CD14-positive monocyte (primary cell): ENCODE measurements around the gene PLA2G4A. TPM values are rescaled to one million over a fixed set of nuclear protein-coding genes. Genes with fewer than 3 reads are reported as not detected.

Experiments
- DNase-seq, 3 donors: peaks; one replicate each; pipeline ENCODE4 v3.0.0-alpha.2; 2011 to 2022
- H2AFZ ChIP-seq: 2 replicates; pipeline ENCODE4 v1.6.0; 2012; ENCODE audit warnings: mild to moderate bottlenecking, low read depth, low read length, inconsistent platforms; ENCODE audit not compliant: insufficient read depth, poor library complexity, severe bottlenecking
- H3K27ac ChIP-seq, 2 donors: 1 replicate in 1 of 2; 2 replicates in 1 of 2; pipeline ENCODE4 v1.5.1; 2012 to 2013; ENCODE audit warnings: low read length in 2 of 2, control low read depth in 1 of 2, inconsistent platforms in 1 of 2, low read depth in 1 of 2, mild to moderate bottlenecking in 1 of 2
- H3K27me3 ChIP-seq, 2 donors: one replicate each; pipeline versions ENCODE4 v1.6.0 to v1.6.1; 2011 to 2013; ENCODE audit warnings: low read length in 2 of 2; ENCODE audit not compliant: control insufficient read depth in 2 of 2, insufficient read depth in 2 of 2
- H3K36me3 ChIP-seq, 2 donors: replicated peaks in 1 of 2; 1 replicate in 1 of 2; 2 replicates in 1 of 2; pipeline versions ENCODE4 v1.5.1 to v1.6.1; 2012 to 2013; ENCODE audit warnings: low read length in 2 of 2, control low read depth in 1 of 2, inconsistent platforms in 1 of 2, mild to moderate bottlenecking in 1 of 2; ENCODE audit not compliant: insufficient read depth in 2 of 2, control insufficient read depth in 1 of 2
- H3K4me1 ChIP-seq, 2 donors: 1 replicate in 1 of 2; 2 replicates in 1 of 2; pipeline versions ENCODE4 v1.5.1 to v1.6.1; 2012 to 2013; ENCODE audit warnings: low read length in 2 of 2, control low read depth in 1 of 2, inconsistent platforms in 1 of 2, mild to moderate bottlenecking in 1 of 2, moderate library complexity in 1 of 2; ENCODE audit not compliant: insufficient read depth in 2 of 2, control insufficient read depth in 1 of 2
- H3K4me2 ChIP-seq: replicated peaks from 2 replicates; pipeline ENCODE3; 2012; ENCODE audit warnings: low read length, moderate library complexity, mild to moderate bottlenecking; ENCODE audit not compliant: poor library complexity, severe bottlenecking; ENCODE audit errors: extremely low read depth
- H3K4me3 ChIP-seq, 3 experiments: fragments of 200-600 bp in 1 of 3; sonication (generic) in 1 of 3; replicated peaks in 1 of 3; 1 replicate in 2 of 3; 2 replicates in 1 of 3; pipeline ENCODE4 v1.5.1; 2011 to 2013; ENCODE audit warnings: low read length in 3 of 3, mild to moderate bottlenecking in 3 of 3, control low read depth in 2 of 3, low read depth in 2 of 3, inconsistent platforms in 1 of 3, moderate library complexity in 1 of 3
- H3K79me2 ChIP-seq: 2 replicates; pipeline ENCODE4 v1.6.0; 2012; ENCODE audit warnings: mild to moderate bottlenecking, control low read depth, inconsistent platforms, low read length, moderate library complexity; ENCODE audit not compliant: insufficient read depth
- H3K9ac ChIP-seq: 2 replicates; pipeline ENCODE4 v1.6.0; 2017; ENCODE audit warnings: low read length, mild to moderate bottlenecking; ENCODE audit not compliant: insufficient read depth, poor library complexity, severe bottlenecking
- H3K9me3 ChIP-seq, 2 donors: replicated peaks in 1 of 2; 1 replicate in 1 of 2; 2 replicates in 1 of 2; pipeline versions ENCODE4 v1.5.1 to v1.6.1; 2012 to 2013; ENCODE audit warnings: low read length in 2 of 2, control low read depth in 1 of 2; ENCODE audit not compliant: control insufficient read depth in 1 of 2, insufficient read depth in 1 of 2
- H4K20me1 ChIP-seq: 2 replicates; pipeline ENCODE4 v1.6.0; 2012; ENCODE audit warnings: mild to moderate bottlenecking, low read length, control low read depth, moderate library complexity; ENCODE audit not compliant: insufficient read depth
- H3K27ac Mint-ChIP-seq, 7 donors: one replicate each; pipeline ENCODE4 v1.8.0; 2020; ENCODE audit warnings: mild to moderate bottlenecking in 7 of 7, mixed read lengths in 7 of 7, moderate library complexity in 6 of 7, inconsistent platforms in 2 of 7
- H3K27me3 Mint-ChIP-seq, 3 donors: one replicate each; pipeline ENCODE4 v1.8.0; 2021 to 2022; ENCODE audit warnings: low read depth in 3 of 3, mild to moderate bottlenecking in 3 of 3, mixed read lengths in 3 of 3, moderate library complexity in 3 of 3, inconsistent platforms in 1 of 3
- H3K36me3 Mint-ChIP-seq, 2 donors: one replicate each; pipeline ENCODE4 v1.8.0; 2020; ENCODE audit warnings: mixed read lengths in 2 of 2, inconsistent platforms in 1 of 2, mild to moderate bottlenecking in 1 of 2
- H3K4me1 Mint-ChIP-seq: one replicate; pipeline ENCODE4 v1.8.0; 2020; ENCODE audit warnings: mild to moderate bottlenecking, mixed read lengths
- H3K4me3 Mint-ChIP-seq, 2 donors: one replicate each; pipeline ENCODE4 v1.8.0; 2020; ENCODE audit warnings: mild to moderate bottlenecking in 2 of 2, mixed read lengths in 2 of 2, moderate library complexity in 1 of 2
- H3K9me3 Mint-ChIP-seq, 7 donors: one replicate each; pipeline ENCODE4 v1.8.0; 2020 to 2022; ENCODE audit warnings: mixed read lengths in 7 of 7, mild to moderate bottlenecking in 6 of 7, moderate library complexity in 6 of 7, inconsistent platforms in 2 of 7
- CTCF ChIP-seq: fragments of 200-600 bp; IDR thresholded peaks from one replicate; pipeline ENCODE4 v1.8.0; 2022; ENCODE audit warnings: antibody characterized with exemption, mild to moderate bottlenecking
- WGBS: methylation state at CpG from one replicate; pipeline ENCODE4 v1.1.5; 2013; ENCODE audit warnings: missing lambda C conversion rate; ENCODE audit not compliant: insufficient coverage; 5-methylcytosine and 5-hydroxymethylcytosine counted together
- intact Hi-C, 2 donors: fragments of 100-400 bp; cut with micrococcal nuclease; formaldehyde crosslinking; loops; one replicate each; pipeline versions ENCODE4 v1.15.0 to v1.15.1; 2023
- polyA plus RNA-seq, 3 donors: library from polyadenylated mRNA; depleted of rRNA in 1 of 3; unstranded in 2 of 3; stranded (reverse) in 1 of 3; fragments of 300-500 nt in 2 of 3; fragments of >200 nt in 1 of 3; fragmentation: Illumina TruSeq in 2 of 3; gene quantifications; 1 replicate in 2 of 3; 2 replicates in 1 of 3; pipeline ENCODE4 v1.2.3, GENCODE V29; 2012 to 2021

PLA2G4A gene
- polyA plus RNA-seq, 3 donors: 1.4 to 4.5 (median 4.1) TPM

- Histone ChIP-seq H3K27me3 (no peaks in the 10 kb centered on the region), H3K36me3 (peaks cover 25 to 75% of the 10 kb centered on the region in 2 donors), H3K4me3 (no peak overlapping the region), H2AFZ (no peak overlapping the region), H3K27ac (no peak overlapping the region), H3K9me3 (no peaks in the 10 kb centered on the region), H3K79me2 (no peaks in the 10 kb centered on the region), H3K4me1 (no peaks in the 10 kb centered on the region), H3K4me2 (no peak overlapping the region), H3K9ac (no peak overlapping the region), H4K20me1 (peaks cover 10% of the 10 kb centered on the region)
- Mint-ChIP-seq H3K9me3 (no peaks in the 10 kb centered on the region), H3K4me3 (no peak overlapping the region), H3K27ac (peak overlapping the region in 1 of 7 donors; percentile 23), H3K27me3 (no peaks in the 10 kb centered on the region), H3K36me3 (peaks cover 42 to 63% of the 10 kb centered on the region in 2 donors), H3K4me1 (peaks cover 7% of the 10 kb centered on the region)
- TF ChIP-seq CTCF: no peak
- no peak for DNase-seq
- intact Hi-C loops: no loop called here
- no CpG with 5 or more reads among the region's 1 CpG for WGBS
Observed at GRCh38 chr1:186896211-186896610, 67.5 kb downstream of the PLA2G4A start.

GRCh38 chr1:186897008-186897407, 68.3 kb downstream of the PLA2G4A start:
- no peak overlapping the region for H3K4me3 ChIP-seq
- no peak overlapping the region for H2AFZ ChIP-seq
- no peaks in the 10 kb centered on the region for H3K4me1 ChIP-seq
- no CpG with 5 or more reads among the region's 3 CpGs for WGBS
- H4K20me1 ChIP-seq: peaks cover 2% of the 10 kb centered on the region
- TF ChIP-seq CTCF: no peak
- H3K9ac ChIP-seq: no peak overlapping the region
- H3K9me3 ChIP-seq: no peaks in the 10 kb centered on the region
- no peaks in the 10 kb centered on the region for H3K27me3 ChIP-seq
- no peaks in the 10 kb centered on the region for H3K79me2 ChIP-seq
- Mint-ChIP-seq H3K36me3 (peaks cover 47 to 68% of the 10 kb centered on the region in 2 donors), H3K27me3 (no peaks in the 10 kb centered on the region), H3K4me1 (no peaks in the 10 kb centered on the region), H3K4me3 (no peak overlapping the region), H3K27ac (peak overlapping the region in 1 of 7 donors; percentile 16), H3K9me3 (no peaks in the 10 kb centered on the region)
- H3K36me3 ChIP-seq: peaks cover 31 to 83% of the 10 kb centered on the region in 2 donors
- no peak for DNase-seq
- no peak overlapping the region for H3K27ac ChIP-seq
- intact Hi-C loops: no loop called here
- no peak overlapping the region for H3K4me2 ChIP-seq
